8988T (cell line): ENCODE measurements around the gene TAF6L.
A peak's percentile ranks its signal among the peaks of the same experiment; 100 is the strongest.
"Not testable (repeated sequence)": the region's sequence is repeated elsewhere in the genome, so short reads cannot be mapped to it uniquely, and the experiment has no call there.

Experiments
- DNase-seq: peaks from one replicate; pipeline ENCODE4 v3.0.0; 2011

Gene TAF6L

DNA sequence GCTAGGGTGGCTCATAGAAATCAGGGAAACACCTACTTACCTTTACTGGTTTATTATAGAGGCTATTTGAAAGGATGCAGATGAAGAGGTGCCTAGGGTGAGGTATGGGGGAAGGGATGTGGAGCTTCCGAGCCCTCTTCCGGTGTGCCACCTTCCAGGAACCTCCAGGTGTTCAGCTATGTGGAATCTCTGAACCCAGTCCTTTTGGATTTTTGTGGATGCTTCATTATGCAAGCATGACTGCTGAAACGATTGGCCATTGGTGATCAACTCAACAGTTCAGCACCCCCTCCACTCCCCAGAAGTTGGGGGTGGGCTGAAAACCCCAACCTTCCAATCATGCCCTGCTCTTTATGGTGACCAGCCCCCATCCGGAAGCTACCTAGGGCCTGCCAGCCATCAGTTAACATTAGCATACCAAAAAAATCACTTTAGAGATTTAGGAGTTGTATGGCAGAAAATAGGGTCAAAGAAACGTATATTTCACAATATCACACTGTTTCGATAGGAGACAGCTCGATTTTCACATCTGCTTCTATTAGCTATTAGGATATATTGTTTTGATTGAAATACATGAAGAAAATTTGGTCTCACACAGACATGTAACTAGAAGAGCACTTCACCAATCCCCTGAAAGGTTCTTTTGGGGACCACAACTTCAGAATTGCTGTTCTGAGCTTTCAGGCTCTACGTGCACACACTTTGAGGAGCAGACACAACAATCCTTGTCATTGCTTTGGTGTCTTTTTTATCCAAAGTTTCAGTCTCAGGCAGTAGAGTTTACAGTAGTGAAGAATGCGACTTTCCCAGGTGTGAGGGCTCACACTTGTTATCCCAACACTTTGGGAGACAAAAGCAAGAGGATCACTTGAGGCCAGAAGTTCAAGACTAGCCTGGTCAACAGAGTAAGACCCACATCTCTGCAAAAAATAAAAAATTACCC lies 13.1 kb upstream of the TAF6L start:
- no peak for DNase-seq

DNA sequence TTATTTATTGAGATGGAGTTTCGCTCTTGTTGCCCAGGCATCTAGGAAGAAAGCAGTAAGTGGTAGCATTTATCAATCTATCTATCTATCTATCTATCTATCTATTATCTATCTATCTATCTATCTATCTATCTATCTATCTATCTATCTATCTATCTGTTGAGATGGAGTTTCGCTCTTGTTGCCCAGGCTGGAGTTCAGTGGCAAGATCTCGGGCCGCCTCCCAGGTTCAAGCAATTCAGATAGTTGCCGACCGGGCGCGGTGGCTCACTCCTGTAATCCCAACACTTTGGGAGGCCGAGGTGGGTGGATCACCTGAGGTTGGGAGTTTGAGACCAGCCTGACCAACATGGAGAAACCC lies 10.3 kb upstream of the TAF6L start:
- not testable (repeated sequence) for DNase-seq

DNA sequence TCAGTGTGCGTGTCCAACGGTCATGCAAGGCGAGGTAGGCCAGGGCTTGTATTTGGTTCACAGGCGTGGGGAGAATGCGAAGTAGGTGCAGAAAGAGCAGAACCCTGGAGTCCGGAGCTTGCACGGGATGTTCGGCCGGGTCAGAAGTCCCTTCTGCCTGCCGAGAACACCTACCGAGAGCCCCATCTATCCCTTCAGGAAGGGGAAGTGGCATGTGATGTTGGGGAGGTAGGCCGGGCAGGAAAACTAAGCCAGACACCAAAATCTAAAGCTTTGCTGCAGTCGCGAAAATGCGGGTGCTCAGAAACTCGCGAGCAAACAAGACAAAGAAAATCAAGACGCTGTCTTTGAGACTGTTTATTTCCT lies 435 bp upstream of the TAF6L start:
- no peak for DNase-seq

DNA sequence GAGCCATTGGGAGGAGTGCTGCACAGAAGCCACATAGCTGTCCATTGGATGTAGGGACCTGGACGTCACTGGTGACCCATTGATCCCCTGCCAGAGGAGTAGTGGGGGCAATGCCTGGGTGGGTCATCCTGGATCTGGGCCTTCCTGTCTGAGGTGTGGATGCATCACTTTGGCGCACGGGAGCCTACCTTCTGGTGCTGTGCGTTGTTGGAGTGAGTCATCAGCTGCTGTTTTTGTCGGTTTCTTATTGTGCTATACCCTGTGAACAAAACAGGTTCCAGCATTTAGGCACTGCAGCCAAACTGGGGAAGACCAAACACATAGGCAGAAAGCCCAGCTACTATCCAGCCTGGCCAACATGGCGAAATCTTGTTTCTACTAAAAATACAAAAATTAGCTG lies 3.2 kb downstream of the TAF6L start:
- DNase-seq: no peak

DNA sequence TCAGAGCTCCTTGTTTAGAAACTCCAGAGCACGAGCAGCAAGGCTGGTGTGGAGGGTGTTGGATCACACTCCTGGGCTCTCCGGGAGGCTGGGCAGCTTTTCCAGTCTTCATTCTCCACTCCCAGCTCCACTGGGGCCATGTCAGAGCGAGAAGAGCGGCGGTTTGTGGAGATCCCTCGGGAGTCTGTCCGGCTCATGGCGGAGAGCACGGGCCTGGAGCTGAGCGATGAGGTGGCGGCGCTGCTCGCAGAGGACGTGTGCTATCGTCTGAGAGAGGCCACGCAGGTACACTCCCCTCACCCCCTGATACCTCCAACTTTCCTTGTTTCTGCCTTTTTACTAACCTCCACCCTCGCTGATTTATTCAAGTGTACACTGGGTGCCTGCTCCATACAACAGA lies 4.5 kb downstream of the TAF6L start:
- DNase-seq: no peak

DNA sequence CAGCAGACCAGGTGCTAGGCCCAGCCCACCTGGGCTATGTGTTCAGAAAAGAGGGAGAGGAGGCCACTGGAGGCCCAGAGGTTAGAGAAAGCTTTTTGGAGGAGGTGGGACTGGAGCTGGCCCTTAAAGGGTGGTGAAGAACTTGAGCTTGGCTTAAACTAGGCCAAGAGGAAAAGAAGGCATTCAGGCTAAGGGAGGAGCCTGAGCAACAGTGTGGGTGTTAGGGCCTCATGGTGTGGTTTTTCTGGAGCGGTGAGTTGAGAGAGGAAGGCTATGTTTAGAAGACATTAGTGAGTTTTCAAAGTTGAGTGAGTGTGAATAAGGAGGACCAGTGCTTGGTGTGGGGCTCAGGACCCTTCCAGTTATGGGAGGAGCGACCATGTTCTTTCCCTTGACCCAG lies 6.2 kb downstream of the TAF6L start:
- DNase-seq: no peak

DNA sequence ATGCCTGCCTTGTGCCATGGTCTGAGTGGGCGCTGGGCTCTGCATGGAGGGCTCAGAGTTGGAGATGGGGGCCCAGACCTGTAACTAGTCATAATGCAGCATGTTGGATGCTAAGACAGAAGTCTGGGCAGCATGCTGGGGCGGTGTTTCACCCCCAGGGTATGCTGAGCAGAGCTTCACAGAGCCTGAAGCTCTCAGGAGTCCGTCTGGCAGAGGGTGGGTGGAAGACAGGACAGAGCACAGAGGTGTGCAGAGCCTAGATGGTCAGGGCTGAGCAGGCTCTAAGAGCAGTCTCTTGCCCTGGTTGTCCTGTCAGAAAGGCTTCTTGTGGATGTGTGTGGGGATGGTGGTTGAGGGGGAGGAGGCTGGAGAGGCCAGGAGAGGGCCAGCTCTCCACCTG lies 7.2 kb downstream of the TAF6L start:
- DNase-seq: no peak

DNA sequence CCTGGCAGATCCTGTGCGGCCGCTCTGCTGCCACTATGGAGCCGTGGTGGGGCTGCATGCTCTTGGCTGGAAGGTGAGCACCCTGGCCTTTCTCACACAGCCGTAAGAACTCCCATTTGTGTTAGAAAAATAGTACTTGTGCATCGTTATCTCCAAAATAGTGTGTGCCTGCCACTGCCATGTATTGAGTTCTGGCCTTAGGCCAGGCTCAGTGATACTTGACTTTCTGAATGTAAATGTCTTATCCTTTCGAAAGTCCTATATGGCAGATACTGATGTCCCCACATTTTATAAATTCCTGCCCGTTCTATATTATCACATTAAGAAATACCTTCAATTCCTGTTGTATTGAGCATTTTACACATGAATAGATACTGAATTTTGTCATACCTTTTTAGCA lies 11.6 kb downstream of the TAF6L start:
- no peak for DNase-seq

DNA sequence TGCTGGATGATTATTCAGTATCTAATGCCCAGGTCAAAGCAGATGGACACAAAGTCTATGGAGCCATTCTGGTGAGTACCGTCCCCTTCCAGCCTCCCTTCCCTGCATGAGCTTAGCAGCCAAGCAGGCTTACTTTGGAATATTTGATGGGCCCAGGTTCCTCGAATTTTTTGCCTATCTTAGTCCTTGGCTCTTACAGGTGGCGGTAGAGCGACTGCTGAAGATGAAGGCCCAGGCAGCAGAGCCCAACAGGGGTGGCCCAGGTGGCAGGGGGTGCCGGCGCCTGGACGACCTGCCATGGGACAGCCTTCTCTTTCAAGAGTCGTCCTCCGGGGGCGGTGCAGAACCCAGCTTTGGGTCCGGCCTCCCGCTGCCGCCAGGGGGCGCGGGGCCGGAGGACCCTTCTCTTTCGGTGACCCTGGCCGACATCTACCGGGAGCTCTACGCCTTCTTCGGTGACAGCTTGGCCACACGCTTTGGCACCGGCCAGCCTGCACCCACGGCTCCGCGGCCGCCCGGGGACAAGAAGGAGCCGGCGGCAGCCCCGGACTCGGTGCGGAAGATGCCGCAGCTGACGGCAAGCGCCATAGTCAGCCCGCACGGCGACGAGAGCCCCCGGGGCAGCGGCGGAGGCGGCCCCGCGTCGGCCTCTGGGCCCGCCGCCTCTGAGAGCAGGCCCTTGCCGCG lies 15.3 kb downstream of the TAF6L start:
- peak; percentile 90 for DNase-seq

DNA sequence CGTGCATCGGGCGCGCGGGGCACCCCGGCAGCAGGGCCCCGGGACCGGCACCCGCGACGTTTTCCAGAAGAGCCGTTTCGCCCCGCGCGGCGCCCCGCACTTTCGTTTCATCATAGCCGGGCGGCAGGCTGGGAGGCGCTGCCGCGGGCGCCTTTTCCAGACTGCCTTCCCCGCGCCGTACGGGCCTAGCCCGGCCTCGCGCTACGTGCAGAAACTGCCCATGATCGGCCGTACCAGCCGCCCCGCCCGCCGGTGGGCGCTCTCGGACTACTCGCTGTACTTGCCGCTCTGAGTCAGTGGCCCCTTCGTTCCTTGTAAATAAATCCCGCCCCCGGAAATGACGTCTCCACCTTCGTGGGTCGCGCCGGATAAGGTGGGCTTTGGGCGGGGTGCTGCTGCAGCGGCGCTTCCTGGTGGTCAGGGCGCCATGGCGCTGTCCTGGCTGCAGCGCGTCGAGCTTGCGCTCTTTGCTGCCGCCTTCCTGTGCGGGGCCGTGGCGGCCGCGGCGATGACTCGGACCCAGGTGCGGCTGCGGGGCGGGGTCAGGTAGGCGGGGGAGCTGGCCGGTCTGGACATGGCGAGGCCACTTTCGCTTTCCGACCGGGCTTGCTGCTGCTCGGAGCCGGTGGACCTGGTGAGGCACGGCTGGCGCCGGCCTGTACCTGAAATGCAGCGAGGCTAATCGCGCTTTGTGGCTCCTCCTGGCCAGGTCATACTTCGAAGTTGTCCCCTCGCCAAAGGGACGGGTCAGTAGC lies 16.0 kb downstream of the TAF6L start, which contains the start of gene TMEM179B:
TMEM179B (plus strand) TSS at position 398 of the 755 bp plus-strand sequence; CDS start at position 428, 30 bp downstream.
- peak; percentile 90 for DNase-seq

DNA sequence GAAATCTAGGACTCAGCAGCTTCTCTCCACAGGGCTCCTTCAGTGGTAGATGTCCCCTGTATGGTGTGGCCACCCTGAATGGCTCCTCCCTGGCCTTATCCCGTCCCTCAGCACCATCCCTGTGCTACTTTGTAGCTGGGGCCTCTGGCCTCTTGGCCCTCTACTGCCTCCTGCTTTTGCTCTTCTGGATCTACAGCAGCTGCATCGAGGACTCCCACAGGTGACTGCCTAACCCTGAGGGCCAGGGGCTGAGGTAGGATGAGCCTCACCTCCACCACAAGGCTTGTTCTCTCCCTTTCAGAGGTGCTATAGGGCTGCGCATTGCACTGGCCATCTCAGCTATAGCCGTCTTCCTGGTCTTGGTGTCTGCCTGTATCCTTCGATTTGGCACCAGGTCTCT lies 17.8 kb downstream of the TAF6L start:
- no peak for DNase-seq

DNA sequence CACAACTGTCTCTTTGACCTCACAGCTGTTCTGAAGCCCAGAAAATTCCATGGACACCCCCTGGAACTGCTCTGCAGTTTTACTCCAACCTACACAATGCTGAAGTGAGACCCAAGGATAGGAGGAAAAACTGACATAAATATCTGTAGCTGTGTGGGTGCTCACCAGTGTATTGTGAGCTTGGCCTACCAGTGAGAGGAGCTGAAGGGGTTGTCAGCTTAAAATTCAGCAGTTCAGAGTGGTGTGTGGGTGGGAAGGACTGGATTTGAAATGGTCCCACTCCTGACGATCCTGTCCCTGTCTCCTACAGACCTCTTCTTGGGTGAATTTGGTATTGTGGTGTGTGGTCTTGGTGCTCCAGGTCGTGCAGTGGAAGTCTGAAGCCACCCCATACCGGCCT lies 18.4 kb downstream of the TAF6L start:
- DNase-seq: no peak

DNA sequence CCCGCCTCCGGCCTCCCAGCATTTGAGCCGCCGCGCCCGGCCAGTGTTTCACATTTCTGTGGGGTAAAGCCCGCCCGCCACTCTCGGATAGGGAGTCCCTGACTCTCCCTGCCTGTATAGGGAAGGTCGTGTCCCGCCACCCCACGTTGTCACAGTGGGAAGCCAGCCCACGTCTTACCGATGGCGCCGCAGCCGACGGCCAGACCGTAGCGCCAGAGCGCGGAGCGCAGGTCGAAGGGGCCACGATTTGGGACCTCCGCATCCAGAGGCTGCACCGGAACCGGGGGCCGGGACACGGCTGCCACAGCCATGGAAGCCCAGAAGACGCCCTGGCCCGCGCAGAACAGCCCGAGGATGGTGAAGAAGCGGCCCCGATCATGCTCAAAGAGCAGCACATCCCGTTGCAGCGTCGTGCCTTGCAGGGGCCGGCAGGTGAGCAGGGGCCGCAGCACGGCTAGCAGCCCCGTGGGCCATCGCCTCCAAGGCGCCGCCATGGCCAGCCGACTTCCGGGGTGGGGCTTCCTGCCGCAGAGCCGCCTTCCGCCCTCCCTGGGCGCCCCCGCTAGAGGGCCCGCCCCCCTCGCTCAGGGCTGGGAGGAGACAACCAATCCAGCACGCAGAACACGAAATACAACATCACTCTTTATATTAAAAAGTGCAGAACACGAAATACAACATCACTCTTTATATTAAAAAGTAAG lies 20.5 kb downstream of the TAF6L start, which contains the start of gene TMEM223:
TMEM223 (minus strand) TSS at position 506 of the 701 bp plus-strand sequence; CDS start at position 494, 12 bp downstream.
- peak; percentile 88 for DNase-seq

DNA sequence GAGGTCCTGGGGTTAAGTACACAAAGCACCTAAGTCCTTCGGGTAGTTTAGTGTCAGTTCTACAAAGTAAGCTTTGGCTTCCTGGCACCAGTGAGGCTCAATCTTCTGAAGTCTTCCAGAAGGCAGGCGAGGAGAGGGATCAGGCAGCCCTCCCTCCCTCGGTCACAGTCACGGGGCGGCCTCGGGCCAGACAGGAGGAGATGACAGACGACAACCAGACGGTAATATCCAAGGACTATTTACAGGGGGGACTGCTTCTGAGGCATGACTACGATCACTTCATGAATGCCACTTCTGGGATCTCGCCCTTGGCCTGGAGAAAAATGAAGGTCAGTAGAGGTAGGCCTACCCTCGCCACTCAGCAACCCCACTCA lies 21.0 kb downstream of the TAF6L start:
- DNase-seq: no peak

DNA sequence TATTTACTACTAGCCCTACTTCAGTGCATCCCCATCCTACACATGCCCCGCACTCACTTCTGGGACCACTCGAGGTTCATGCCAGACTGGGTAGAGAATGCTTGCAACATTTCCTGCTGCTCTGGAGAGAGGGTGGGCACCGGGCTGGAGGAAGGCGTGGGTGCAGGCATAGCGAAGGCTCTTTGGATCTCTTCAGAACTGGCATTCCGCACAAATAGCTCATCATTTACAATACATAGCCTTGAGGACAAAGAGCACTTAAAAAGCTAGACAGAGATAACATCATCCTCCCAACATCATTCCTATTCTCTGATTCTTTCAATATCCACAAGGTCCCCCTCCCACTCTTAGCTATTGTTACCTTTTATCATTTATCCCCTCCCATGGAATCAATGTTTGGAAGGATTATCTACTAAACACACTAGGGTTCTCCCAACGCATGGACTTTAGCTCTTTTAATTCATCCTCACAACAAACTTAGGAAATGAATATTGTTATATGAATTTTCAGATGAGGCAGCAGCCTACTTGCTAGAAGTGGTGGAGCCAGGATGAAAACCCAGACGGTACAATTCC lies 23.1 kb downstream of the TAF6L start:
- DNase-seq: no peak

DNA sequence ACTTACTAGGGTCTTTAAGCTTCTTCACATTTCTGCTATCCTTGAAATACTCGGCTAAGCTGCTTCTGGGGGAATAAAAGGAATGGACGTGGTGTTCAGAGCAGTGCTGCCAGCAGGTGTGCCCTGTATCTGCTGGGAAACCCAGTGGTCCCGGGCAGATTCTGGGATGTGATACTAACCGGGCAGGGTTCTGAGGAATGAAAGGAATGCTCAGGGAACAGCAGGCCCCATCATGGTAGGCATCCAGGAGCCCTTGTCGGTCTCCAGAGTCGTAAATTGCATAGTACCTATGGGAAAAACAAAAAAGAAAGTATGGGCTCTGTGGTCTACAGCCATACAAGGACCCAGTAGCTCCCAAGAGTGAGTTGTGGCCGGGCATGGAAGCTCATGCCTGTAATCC lies 25.1 kb downstream of the TAF6L start:
- DNase-seq: no peak

DNA sequence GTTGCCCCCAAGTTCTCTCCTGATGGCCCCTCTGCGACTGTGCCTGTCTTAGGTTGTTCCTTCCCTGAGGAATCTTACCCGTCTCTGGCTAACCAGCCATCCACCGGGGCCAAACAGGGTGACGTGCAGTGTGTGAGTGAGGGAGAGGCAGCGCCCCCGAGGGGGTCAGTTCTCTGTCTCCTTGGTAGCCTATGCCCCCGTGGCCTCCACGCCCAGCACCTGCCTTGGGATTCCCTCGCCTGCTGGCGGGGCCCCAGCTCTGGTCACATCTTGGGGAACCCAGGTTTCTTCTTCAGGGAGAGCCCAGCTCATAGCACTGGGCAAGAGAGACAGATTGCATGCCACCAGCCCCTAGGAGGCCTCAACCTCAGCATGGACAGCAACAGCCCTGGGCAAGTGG lies 28.3 kb downstream of the TAF6L start:
- no peak for DNase-seq

DNA sequence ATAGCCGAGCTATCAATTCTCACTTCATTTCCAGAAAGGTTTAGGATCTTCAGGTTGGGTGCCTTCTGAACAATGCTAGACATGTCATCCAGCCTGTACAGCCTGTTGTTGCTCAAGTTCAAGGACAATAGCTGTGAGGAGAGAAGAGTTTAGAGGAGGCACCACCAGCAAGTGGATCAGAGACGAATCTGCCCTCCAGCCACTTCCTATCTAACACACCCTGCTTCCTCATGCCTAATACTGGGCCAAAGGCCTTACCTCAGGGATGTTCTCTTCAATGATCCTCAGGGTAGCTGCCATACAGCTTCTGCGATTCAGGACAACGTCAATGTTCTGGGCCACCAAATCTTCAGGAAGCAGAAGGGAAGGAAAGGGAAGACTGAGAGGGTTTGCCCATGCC lies 29.9 kb downstream of the TAF6L start:
- DNase-seq: no peak

DNA sequence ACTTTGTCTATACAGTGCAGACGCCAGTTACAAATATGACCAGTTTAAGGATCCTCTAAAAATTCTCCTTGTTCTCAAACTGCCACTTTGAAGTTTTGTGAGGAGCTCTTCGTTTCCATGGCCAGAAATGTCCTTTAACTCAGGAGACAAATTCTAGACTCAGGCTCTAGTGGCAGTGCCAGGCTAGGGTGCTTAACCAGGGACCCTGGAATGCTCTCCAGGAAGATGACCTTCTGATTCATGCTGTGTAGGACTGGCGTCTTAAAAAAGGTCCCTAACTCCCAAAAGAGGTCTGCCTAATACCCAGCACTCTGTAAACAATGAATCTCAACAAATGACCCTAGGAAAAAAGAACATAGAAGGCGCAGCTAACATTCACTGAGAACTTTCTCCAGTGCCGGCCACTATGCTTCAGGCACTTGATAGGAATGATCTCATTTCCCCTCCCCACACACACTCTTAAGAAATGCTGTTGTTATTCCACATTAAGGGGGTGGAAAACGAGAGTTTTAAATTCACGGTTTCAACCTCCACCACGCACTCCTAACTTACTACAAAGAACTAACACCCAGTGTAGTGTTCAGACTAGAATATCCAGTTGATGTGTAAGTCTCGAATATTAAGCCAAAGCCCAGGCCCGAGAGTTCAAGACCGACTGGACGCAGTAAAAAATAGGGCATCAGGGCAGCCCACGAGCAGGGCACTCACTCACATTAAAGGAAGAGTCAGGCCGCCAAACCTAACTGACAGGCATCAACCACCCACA lies 33.3 kb downstream of the TAF6L start:
- DNase-seq: no peak

DNA sequence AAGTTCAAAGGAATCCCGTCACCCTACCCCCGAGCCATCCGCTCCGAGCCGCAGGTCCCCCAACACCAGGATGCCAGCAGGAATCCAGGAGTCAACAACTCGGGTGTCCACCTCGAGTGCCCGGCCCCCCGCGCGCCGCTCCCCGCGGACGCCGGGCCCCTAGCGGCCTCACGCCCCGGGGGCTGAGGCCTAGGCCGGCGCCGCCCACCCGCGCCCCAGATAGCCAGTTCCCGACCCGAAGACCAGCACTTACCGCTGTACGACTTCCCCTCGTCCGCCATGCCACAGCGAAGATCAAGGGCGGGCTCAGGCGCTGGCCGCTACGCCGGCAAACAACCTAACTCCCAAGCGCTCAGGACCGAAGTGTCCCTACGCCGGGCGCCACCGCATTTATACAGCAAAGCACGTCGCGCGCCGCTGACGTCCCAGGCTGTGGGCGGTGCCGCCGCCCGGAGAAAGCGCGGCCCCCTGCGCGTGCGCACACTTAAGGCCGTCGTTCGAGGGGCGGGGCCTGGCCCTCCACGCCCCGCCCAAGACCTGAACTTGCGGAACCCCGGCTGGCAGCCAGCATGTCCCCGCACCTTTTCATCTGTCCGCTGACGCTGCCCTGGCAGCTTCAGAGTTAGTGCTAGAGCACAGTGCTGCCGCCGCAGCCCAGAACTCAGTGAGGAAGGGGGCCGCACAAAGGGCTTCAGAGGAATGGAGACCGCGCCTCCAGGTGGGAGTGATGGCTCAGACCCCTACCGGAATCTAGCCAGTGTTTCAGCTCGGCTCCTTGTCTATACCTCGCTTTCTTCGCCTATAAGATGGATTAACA lies 34.1 kb downstream of the TAF6L start, which contains the start of gene NXF1:
NXF1 (minus strand) TSS at position 365 of the 817 bp plus-strand sequence; CDS start at position 281, 84 bp downstream.
- DNase-seq: peak; percentile 93
